ENCODE measurements around the gene SLC2A4RG.
"Not testable (repeated sequence)": the region's sequence is repeated elsewhere in the genome, so short reads cannot be mapped to it uniquely, and the experiment has no call there.

SLC2A4RG gene

DNA sequence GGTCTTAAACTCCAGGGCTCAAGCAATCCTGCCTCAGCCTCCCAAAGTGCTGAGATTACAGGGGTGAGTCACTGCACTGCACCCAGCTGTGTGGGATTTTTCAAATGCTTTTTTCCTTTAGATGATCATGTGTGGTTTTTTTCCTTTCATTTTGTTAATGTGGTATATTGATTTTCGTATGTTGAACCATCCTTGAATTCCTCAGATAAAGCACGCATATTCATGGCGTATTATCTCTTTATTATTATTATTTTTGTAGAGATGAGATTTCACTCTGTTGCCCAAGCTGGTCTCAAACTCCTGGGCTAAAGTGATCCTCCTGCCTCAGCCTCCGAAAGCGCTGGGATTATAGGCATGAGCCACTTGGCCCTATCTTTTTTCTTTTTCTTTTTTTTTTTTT is 24.7 kb upstream of the SLC2A4RG start:
- no peak for DNase-seq (ENCODE audit: low read depth)

DNA sequence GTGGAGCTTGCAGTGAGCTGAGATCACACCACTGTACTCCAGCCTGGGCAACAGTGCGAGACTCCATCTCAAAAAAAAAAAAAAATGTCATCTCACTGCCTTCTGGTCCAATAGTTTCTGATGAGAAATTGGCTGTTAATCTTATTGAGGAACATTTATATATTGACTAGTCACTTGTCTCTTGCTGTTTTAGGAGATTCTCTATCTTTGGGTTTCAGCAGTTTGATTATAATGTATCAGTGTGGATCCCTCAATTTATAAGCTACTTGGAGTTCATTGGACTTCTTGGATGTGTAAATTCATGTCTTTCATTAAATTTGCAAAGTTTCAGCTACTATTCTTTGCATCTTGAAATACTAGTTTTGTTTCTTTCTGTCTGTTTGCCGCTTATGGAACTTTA is 20.6 kb upstream of the SLC2A4RG start:
- no peak for DNase-seq (ENCODE audit: low read depth)

DNA sequence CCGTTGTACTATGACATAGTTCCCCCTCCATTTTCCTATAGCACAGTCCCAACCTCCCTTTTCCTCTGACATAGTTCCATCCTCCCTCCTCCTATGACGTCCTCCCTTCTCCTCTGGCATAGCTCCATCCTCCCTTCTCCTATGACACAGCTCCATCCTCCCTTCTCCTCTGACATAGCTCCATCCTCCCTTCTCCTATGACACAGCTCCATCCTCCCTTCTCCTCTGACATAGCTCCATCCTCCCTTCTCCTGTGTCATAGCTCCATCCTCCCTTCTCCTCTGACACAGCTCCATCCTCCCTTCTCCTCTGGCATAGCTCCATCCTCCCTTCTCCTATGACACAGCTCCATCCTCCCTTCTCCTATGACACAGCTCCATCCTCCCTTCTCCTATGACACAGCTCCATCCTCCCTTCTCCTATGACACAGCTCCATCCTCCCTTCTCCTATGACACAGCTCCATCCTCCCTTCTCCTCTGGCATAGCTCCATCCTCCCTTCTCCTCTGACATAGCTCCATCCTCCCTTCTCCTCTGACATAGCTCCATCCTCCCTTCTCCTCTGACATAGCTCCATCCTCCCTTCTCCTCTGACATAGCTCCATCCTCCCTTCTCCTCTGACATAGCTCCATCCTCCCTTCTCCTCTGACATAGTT is 16.5 kb upstream of the SLC2A4RG start:
- not testable (repeated sequence) for DNase-seq (ENCODE audit: low read depth)

DNA sequence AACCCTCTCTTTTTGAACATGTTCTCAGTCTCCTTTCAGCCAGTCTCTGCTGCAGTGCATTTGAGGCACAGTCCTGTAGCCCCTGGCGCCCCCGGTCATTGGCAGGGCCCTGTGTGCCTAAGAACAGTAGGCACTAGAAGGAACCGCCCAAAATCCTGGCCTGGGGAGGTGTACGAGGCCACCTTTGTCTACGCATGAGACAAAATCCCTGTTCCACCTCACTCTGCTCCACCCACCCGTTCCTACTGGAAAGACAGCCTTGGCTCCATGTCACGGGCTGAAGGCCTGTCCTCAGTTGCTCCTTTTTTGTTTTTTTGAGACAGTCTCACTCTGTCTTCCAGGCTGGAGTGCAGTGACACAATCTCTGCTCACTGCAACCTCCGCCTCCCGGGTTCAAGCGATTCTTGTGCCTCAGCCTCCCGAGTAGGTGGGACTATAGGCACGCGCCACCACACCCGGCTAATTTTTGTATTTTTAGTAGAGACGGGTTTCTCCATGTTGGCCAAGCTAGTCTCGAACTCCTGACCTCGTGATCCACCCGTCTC is 9.3 kb upstream of the SLC2A4RG start:
- not testable (repeated sequence) for DNase-seq (ENCODE audit: low read depth)

DNA sequence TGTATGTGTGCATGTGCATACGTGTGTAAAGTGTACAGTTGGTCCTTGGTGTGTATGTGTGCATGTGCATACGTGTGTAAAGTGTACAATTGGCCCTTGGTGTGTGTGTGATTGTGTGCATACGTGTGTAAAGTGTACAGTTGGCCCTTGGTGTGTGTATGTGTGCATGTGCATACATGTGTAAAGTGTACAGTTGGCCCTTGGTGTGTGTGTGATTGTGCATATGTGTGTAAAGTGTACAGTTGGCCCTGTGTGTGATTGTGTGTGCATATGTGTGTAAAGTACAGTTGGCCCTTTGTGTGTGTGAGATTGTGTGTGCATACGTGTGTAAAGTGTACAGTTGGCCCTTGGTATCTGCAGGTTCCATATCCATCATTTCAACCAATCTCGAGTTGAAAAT is 8.2 kb upstream of the SLC2A4RG start:
- no peak for DNase-seq (ENCODE audit: low read depth)

DNA sequence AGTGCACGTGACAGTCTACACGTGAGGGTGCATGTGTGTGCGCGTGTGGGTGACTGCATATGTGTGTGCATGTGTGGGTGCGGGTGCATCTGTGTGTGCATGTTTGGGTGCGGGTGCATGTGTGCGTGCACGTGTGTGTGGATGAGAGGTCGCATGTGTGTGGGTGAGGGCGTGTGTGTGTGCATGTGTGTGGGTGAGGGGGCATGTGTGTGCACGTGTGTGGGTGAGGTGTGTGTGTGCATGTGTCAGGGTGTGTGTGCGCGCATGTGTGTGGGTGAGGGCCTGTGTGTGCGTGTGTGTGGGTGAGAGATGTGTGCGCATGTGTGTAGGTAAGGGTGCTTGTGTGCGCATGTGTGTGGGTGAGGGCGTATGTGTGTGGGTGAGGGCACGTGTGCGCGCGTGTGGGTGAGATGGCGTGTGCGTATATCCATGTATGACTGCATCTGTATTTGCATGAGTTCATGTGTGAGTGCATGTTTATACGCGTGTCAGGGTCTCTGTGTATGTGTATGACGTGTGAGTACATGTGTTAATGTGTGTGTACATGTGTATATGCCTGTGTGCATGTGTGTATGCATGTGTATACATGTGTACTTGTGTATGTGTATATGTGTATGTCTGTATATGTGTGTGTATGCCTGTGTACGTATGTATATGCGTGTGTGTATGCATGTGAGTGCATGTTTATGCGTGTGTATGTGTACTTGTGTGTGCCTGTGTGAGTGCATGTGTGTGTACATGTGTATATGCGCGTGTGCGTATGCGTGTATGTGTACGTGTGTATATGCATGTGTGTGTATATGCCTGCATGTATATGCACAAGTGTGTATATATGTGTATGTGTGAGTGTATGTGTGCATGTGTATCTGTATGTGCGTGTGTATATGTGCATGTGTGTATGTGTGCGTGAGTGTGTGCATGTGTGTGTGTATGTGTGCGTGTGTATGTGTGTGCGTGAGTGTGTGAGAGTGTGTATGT is 7.2 kb upstream of the SLC2A4RG start:
- DNase-seq (ENCODE audit: low read depth) = no peak

DNA sequence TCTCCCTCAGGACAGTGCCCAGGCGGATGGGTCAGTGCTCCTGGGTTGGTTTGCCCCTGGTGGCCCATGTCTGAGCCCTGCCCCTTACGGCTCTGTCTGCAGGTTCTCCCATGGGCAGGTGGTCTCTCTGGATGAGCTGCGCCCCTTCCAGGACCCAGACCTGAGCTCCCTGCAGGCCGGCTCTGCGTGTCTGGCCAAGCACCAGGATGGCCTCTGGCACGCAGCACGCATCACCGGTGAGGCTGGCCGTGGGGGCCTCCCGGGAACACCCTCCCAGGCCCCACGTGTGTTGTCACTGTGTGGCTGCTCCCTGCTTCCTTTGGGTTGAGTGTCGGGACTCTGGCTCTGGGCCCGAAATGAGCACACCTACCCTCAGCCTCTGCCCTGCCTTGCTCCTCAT is 6.5 kb upstream of the SLC2A4RG start:
- no peak for DNase-seq (ENCODE audit: low read depth)

DNA sequence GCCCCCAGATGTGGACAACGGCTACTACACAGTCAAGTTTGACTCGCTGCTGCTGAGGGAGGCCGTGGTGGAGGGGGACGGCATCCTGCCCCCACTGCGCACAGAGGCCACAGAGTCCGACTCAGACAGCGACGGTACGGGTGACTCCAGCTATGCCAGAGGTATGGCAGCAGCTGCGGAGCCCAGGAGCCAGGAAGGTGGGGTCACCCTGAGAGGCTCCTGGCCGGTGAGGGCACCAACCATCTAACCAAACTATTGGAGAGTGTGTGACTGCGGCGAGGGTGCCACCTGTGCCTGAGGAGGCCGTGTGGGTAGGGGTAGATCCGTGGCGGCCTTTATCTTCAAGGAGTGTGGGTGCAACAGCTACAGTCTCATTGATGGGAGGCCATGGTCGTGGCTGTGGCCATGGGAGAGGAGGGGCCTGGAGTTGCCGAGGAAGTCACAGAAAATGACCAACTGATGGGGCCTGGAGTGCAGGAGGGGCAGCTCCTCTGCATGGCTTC is 5.9 kb upstream of the SLC2A4RG start:
- DNase-seq (ENCODE audit: low read depth) = no peak

DNA sequence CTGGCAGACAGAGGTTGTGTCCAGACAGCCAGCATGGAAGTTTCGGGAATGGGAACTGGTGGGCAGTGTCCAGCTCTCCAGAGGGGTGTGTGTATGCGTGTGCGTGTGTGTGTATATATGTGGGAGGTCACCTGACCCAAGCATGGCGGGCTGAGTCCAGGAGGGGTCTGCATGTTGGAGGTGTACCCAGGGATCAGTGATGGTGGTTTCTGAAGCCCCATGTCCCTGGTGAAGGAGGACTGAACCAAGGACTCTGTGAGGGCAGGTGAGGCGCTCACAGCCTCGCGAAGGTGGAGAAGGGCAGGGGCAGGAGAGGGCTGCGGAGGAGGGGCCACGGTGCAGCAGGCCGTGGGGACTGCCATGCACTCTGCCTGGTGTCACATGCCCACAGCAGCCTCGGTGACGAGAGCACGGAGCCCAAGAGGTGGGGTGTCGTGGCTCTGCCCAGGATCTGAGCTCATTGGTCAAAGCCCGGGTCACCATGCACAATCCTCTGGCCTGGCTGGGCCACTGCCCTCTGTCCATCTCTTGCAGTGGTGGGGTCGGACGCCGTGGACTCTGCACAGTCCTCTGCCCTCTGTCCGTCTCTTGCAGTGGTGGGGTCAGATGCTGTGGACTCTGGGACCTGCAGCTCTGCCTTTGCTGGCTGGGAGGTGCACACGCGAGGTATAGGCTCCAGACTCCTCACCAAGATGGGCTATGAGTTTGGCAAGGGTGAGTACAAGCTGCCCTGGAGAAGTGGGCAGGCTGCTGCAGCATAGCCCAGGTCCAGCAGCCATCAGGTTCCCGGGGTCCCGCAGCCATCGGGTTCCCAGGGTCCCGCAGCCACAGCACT is 5.2 kb upstream of the SLC2A4RG start:
- no peak for DNase-seq (ENCODE audit: low read depth)

DNA sequence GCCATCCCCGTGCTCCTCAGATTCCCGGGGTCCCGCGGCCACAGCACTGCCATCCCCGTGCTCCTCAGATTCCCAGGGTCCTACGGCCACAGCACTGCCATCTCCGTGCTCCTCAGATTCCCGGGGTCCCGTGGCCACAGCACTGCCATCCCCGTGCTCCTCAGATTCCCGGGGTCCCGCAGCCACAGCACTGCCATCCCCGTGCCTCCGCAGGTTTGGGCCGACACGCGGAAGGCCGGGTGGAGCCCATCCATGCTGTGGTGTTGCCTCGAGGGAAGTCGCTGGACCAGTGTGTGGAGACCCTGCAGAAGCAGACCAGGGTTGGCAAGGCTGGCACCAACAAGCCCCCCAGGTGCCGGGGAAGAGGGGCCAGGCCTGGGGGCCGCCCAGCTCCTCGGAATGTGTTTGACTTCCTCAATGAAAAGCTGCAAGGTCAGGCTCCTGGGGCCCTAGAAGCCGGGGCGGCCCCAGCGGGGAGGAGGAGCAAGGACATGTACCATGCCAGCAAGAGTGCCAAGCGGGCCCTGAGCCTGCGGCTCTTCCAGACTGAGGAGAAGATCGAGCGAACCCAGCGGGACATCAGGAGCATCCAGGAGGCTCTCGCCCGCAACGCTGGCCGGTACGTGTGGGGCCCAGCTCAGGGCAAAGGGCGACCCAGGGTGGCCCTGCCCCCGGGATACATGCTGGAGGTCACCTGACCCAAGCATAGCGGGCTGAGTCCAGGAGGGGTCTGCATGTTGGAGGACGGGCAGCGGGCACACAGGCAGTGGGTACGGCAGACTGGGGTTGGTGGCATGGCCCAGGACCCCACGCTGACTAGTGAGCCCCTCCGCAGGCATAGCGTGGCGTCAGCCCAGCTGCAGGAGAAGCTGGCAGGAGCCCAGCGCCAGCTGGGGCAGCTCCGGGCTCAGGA is 4.4 kb upstream of the SLC2A4RG start:
- no peak for DNase-seq (ENCODE audit: low read depth)

DNA sequence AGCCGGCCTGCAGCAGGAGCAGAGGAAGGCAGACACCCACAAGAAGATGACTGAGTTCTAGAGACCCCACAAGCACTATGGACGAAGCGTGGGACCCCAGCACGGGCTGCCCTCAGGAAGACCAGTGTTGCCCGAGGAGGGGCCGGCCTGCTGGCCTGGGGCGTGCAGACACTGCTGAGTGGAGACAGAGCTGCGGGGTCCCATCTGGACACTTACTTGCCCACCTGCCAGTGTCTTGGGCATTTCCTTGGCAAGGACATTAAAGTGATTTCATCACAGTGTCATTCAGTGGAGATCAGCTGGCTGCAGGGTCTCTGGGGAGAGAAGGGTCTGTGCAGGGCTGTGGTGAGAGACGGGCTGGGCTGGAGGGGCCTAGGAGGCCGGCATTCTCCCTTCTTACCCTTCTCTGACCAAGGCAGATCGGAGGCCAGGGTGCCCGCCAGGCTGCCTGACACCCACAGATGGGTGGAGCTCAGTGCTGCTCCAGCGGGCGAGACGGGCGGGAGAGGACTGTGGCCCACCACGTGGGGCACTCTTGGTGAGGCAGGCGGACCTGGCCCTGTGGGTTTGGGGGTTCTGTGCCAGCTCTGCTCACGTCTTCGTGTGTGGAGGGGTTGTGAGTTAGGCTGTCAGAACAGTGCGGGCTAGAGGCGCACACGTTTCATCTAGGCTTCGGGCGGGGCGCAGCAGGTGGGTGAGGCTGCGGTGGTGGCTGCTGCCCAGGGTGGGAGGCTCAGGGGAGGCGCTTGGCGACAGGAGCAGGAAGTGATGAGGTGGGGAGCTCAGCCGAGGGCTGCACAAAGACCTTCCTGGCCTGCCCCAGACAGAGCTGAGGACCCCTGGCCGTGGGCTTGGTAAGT is 3.5 kb upstream of the SLC2A4RG start, which contains the start of gene LIME1:
Gene LIME1 (plus strand): TSS at position 806 of the 860 bp plus-strand sequence. CDS start 886 bp downstream, outside the sequence.
- DNase-seq (ENCODE audit: low read depth) = no peak

DNA sequence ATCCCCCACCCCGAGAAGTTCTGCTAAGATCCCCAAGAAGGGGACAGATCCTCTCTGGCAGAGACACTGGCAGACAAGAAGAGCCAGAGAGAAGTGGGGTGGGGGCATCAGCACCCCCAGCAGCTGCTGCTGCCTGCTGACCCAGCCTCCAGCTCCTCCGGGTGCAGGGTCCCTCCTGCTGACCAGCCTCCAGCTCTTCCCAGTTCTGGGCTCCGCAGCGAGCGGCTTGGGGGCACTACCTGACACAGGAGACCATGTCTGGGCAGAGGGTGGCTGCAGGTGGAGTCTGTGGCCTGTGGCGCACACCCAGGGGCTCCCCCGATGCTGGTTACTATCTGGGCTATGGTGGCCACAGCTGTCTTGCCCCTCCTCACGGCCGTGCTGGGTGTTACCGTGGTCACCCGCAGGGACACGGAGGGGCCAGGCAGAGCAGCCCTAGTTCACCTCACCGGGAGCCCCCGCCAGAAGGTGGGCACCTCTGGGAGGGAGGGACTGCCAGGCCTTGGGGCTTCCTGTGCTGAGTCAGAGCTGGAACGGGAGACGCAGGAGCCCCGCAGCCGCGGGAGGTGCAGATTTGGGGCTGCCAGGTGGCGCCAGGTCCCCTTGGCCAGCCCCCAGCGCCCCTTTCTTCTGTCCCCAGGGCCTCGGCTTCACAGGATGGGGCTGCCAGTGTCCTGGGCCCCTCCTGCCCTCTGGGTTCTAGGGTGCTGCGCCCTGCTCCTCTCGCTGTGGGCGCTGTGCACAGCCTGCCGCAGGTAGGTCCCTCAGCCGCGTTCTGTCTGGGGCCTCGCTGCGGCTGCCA is 2.5 kb upstream of the SLC2A4RG start:
- no peak for DNase-seq (ENCODE audit: low read depth)

DNA sequence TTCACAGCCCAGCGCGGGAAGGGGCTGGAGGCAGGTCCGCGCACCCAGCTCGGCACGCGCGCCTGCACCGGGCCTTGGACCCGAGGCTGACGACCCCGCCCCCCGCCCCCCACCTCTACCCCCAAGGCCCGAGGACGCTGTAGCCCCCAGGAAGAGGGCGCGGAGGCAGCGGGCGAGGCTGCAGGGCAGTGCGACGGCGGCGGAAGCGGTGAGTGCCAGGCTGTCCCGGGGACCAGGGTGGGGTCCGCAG is 2.0 kb upstream of the SLC2A4RG start:
- no peak for DNase-seq (ENCODE audit: low read depth)

DNA sequence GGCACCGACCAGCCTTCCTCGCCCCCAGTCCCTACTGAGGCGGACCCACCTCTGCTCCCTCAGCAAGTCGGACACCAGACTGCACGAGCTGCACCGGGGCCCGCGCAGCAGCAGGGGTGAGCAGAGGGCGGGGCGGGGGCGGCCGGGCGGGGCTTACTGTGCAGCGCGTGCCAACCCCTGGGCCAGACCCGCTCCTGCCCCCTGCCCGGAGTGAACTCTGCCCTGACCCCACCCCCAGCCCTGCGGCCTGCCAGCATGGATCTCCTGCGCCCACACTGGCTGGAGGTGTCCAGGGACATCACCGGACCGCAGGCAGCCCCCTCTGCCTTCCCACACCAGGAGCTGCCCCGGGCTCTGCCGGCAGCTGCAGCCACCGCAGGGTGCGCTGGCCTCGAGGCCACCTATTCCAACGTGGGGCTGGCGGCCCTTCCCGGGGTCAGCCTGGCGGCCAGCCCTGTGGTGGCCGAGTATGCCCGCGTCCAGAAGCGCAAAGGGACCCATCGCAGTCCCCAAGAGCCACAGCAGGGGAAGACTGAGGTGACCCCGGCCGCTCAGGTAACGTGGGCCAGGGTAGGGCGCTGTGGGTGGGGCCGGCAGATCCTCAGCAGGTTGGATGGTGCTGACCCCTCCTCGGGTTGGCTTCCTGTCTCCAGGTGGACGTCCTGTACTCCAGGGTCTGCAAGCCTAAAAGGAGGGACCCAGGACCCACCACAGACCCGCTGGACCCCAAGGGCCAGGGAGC is 1.5 kb upstream of the SLC2A4RG start:
- no peak for DNase-seq (ENCODE audit: low read depth)

DNA sequence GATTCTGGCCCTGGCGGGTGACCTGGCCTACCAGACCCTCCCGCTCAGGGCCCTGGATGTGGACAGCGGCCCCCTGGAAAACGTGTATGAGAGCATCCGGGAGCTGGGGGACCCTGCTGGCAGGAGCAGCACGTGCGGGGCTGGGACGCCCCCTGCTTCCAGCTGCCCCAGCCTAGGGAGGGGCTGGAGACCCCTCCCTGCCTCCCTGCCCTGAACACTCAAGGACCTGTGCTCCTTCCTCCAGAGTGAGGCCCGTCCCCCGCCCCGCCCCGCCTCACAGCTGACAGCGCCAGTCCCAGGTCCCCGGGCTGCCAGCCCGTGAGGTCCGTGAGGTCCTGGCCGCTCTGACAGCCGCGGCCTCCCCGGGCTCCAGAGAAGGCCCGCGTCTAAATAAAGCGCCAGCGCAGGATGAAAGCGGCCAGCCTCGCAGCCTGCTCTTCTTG is 868 bp upstream of the SLC2A4RG start:
- DNase-seq (ENCODE audit: low read depth) = no peak

DNA sequence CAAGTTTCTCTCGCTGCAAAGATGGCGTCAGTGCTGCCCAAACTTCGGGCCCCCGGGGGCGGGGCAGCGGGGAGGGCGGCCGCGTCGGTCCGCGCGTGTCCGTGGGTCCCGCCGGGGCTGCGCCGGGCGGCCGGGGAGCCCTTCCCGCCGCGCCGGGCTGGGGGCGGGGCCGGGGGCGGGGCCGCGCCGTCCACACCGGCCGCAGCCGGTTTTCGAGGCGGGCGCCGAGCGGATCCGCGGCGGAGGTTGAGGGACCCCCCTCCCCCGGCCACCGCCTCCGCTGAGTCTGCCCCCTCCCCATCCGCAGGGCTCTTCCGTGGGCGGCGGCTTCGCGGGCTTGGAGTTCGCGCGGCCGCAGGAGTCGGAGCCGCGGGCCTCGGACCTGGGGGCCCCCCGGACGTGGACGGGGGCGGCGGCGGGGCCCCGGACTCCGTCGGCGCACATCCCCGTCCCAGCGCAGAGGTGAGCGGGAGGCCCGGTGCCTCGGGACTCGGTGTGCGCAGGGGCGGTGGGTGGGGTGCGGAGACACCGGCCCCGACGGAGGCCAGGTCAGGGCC is 572 bp downstream of the SLC2A4RG start:
- peak; percentile 41 for DNase-seq (ENCODE audit: low read depth)

DNA sequence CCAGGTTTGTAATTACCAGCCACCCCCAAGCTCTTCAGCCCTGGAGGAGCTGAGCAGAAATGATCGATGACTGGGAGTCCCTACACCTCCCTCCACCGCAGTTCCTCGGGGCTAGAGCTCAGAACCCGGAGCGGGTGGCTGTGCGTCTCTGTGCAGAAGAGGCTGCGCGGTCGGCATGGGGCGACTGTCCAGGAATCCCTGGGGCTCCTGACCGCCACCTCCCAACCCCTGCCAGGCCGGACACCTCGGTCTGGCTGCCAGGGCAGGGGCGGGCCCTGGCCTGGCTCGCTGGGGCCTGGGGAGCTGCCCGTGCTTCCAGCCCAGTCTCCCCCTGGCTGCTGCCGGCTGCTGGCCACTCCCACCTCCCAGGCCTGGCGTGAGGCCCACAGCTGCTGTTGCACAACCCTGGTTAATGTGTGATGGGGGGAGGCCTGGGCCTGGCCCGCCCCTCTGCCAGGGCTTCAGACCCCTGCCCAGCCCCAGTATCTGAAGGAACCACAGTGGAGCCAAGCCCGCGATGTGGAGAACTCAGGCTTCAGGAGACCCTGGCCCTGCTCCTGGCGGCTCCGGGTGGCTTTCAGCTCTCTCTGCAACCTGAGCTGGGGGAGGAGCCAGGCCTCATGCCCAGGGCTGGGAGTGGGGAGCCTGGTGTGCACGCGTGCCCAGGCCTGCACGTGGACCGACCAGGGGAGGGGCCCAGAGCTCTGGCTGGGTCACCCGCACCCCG is 1.2 kb downstream of the SLC2A4RG start:
- peak; percentile 89 for DNase-seq (ENCODE audit: low read depth)

DNA sequence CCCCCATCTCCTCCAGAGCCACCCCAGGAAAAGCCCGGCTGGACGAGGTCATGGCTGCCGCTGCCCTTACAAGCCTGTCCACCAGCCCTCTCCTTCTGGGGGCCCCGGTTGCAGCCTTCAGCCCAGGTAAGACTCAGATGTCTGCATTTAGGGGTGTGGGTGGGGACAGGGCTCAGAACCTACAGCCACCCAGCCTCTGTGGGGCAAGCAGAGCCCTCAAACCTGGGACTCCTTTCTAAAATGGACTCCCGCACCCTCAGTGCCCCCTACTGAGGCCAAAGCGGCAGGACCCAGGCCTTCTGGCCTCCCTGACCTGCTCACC is 1.7 kb downstream of the SLC2A4RG start:
- DNase-seq (ENCODE audit: low read depth) = no peak

All from EH (cell line).